Esophagus squamous epithelium (tissue), 4 donors: ENCODE measurements around the gene FAM120AOS.

Experiments used
- CTCF ChIP-seq, 6 experiments: fragments of 450-650 bp in 4 of 6; fragments of 200-600 bp in 2 of 6; sonication (generic) in 2 of 6; IDR thresholded peaks; one replicate each; pipeline ENCODE4 v1.5.1; 2016 to 2019; ENCODE audit warnings: antibody characterized with exemption in 6 of 6, mild to moderate bottlenecking in 4 of 6, moderate library complexity in 4 of 6
- POLR2A ChIP-seq, 4 donors: fragments of 450-650 bp; IDR thresholded peaks; one replicate each; pipeline ENCODE4 v1.6.1; 2017; ENCODE audit warnings: antibody characterized with exemption in 4 of 4, mild to moderate bottlenecking in 4 of 4, moderate library complexity in 3 of 4

GRCh38 chr9:93468763-93469456, 15.5 kb upstream of the FAM120AOS start:
- TF ChIP-seq CTCF (IDR thresholded peaks at IDR 0.05) (no peak), POLR2A (IDR thresholded peaks at IDR 0.05) (no peak)
